ENCODE measurements around the gene NUP153.
"Not testable (repeated sequence)": the region's sequence is repeated elsewhere in the genome, so short reads cannot be mapped to it uniquely, and the experiment has no call there.

NUP153 gene

GRCh38 chr6:17737704-17738252 is 31.1 kb upstream of the NUP153 start:
- no peak for DNase-seq (ENCODE audit: low read depth in 2 of 2)
- TF ChIP-seq CTCF (IDR thresholded peaks at IDR 0.05; ENCODE audit: low read depth, low read length), result no peak
- no peak overlapping the region for H3K4me3 ChIP-seq (replicated peaks in 1 of 2; ENCODE audit: low read depth in 2 of 2, low read length in 2 of 2)

- not testable (repeated sequence) for DNase-seq (ENCODE audit: low read depth in 2 of 2); H3K4me3 ChIP-seq (replicated peaks in 1 of 2; ENCODE audit: low read depth in 2 of 2, low read length in 2 of 2)
Measured at GRCh38 chr6:17735311-17735710, 28.6 kb upstream of the NUP153 start.

- no peak for DNase-seq (ENCODE audit: low read depth in 2 of 2)
- no peak overlapping the region for H3K4me3 ChIP-seq (replicated peaks in 1 of 2; ENCODE audit: low read depth in 2 of 2, low read length in 2 of 2)
- TF ChIP-seq CTCF (IDR thresholded peaks at IDR 0.05; ENCODE audit: low read depth, low read length), result no peak
Measured at GRCh38 chr6:17730078-17730704, 23.5 kb upstream of the NUP153 start.

GRCh38 chr6:17729223-17730077 is 22.7 kb upstream of the NUP153 start:
- no peak for TF ChIP-seq CTCF (IDR thresholded peaks at IDR 0.05; ENCODE audit: low read depth, low read length)
- DNase-seq (ENCODE audit: low read depth in 2 of 2), result peak in 1 of 2 donors; percentile 14
- H3K4me3 ChIP-seq (replicated peaks in 1 of 2; ENCODE audit: low read depth in 2 of 2, low read length in 2 of 2), result no peak overlapping the region

GRCh38 chr6:17728551-17729222 is 22.0 kb upstream of the NUP153 start:
- no peak overlapping the region for H3K4me3 ChIP-seq (replicated peaks in 1 of 2; ENCODE audit: low read depth in 2 of 2, low read length in 2 of 2)
- no peak for DNase-seq (ENCODE audit: low read depth in 2 of 2)
- TF ChIP-seq CTCF (IDR thresholded peaks at IDR 0.05; ENCODE audit: low read depth, low read length), result no peak

- peak; percentile 59 to 87 for DNase-seq (ENCODE audit: low read depth in 2 of 2)
- no peak overlapping the region for H3K4me3 ChIP-seq (replicated peaks in 1 of 2; ENCODE audit: low read depth in 2 of 2, low read length in 2 of 2)
- TF ChIP-seq CTCF (IDR thresholded peaks at IDR 0.05; ENCODE audit: low read depth, low read length), result no peak
Measured at GRCh38 chr6:17725083-17725482, 18.4 kb upstream of the NUP153 start.

GRCh38 chr6:17724341-17724740 is 17.6 kb upstream of the NUP153 start:
- peak in 1 of 2 donors; percentile 59 for DNase-seq (ENCODE audit: low read depth in 2 of 2)
- no peak overlapping the region for H3K4me3 ChIP-seq (replicated peaks in 1 of 2; ENCODE audit: low read depth in 2 of 2, low read length in 2 of 2)
- no peak for TF ChIP-seq CTCF (IDR thresholded peaks at IDR 0.05; ENCODE audit: low read depth, low read length)

Data from cardiac fibroblast (primary cell).